ENCODE results near the gene PCDH8.
"Not testable (repeated sequence)": the region's sequence is repeated elsewhere in the genome, so short reads cannot be mapped to it uniquely, and the experiment has no call there.

PCDH8 gene

DNA sequence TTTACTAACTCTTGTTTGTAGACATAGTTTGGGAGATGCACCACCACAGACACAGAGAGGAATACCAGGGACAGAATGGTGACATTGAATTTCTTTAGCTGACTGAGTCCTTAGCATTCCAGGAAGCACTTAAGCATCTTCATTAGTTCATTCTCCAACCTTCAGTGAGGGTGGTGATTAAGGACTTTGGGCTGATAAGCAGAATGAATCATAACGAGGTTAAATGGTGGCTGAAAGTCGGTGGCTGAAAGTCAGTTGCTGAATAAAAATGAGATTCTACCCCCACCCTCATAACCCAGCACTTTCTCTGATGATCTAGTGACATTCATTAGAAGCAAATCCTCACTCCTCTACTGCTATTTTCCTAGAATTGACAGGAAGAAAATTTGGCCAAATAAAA, 10.6 kb downstream of the PCDH8 start:
- no peak for DNase-seq (ENCODE audit: low read depth)
- H3K4me3 ChIP-seq (ENCODE audit: low read depth, low read length), result no peak overlapping the region
- TF ChIP-seq, protein P1, sequence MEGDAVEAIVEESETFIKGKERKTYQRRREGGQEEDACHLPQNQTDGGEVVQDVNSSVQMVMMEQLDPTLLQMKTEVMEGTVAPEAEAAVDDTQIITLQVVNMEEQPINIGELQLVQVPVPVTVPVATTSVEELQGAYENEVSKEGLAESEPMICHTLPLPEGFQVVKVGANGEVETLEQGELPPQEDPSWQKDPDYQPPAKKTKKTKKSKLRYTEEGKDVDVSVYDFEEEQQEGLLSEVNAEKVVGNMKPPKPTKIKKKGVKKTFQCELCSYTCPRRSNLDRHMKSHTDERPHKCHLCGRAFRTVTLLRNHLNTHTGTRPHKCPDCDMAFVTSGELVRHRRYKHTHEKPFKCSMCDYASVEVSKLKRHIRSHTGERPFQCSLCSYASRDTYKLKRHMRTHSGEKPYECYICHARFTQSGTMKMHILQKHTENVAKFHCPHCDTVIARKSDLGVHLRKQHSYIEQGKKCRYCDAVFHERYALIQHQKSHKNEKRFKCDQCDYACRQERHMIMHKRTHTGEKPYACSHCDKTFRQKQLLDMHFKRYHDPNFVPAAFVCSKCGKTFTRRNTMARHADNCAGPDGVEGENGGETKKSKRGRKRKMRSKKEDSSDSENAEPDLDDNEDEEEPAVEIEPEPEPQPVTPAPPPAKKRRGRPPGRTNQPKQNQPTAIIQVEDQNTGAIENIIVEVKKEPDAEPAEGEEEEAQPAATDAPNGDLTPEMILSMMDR (IDR thresholded peaks at IDR 0.05; ENCODE audit: control insufficient read depth, extremely low read depth, insufficient read depth), result no peak

DNA sequence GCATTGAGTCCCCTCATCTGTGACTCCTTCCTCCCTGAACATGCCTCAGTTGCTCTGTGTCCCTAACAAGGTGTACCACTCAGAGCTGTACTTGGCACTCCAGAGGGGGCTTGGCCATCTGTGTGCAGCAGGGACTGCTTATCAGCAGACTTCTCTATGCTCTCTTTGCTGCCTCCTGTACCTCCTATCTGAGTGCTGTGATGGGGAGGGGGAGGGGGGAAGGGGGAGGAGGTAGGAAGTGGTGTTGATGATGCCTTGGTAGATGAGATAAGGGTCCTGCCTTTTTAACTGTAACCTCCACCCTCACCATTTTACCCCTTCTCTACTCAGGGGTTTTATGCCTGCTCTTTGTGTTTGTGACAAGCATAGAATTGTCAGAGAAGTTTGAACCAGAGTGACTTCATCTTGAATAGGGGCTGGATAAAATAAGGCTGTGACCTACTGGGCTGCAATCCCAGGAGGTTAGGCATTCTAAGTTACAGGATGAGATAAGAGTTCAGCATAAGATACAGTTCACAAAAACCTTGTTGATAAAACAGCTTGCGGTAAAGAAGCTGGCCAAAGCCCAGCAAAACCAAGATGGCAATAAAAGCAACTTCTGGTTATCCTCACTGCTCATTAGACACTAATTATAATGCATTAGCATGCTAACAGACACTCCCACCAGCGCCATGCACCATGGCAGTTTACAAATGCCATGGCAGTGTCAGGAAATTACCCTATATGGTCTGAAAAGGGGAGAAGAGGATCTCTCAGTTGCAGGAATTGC, 13.2 kb downstream of the PCDH8 start:
- DNase-seq (ENCODE audit: low read depth), result no peak
- H3K4me3 ChIP-seq (ENCODE audit: low read depth, low read length), result no peak overlapping the region
- TF ChIP-seq, protein P1 (IDR thresholded peaks at IDR 0.05; ENCODE audit: control insufficient read depth, extremely low read depth, insufficient read depth), result no peak

DNA sequence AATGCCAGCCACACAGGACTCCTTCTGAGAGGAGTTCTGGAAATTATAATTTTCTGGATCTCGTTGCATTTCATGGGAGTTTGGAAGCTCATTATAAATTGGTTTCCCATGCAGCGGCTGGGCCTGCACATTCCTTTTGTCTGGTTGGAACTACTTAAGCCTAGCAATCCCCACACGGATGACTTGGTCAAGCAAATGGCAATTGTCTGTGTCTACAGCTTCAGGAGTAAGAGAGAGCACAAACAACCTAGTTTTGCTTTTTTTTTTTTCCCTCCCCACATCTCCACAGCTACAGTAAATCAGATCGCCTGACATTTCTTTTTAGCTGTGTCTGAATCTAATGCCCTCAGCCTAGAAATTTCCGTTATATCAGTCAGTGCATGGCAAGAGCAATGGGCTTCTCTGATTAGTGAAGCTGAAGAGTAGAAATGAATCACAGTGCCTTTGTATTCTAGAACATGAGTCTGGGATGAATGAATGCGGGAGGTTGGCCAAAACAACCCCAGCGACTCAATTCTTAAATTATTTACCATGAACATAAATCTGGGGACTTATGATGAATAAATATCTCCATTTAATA, 15.1 kb downstream of the PCDH8 start:
- no peak for DNase-seq (ENCODE audit: low read depth)
- TF ChIP-seq, protein P1 (IDR thresholded peaks at IDR 0.05; ENCODE audit: control insufficient read depth, extremely low read depth, insufficient read depth), result no peak
- no peak overlapping the region for H3K4me3 ChIP-seq (ENCODE audit: low read depth, low read length)

DNA sequence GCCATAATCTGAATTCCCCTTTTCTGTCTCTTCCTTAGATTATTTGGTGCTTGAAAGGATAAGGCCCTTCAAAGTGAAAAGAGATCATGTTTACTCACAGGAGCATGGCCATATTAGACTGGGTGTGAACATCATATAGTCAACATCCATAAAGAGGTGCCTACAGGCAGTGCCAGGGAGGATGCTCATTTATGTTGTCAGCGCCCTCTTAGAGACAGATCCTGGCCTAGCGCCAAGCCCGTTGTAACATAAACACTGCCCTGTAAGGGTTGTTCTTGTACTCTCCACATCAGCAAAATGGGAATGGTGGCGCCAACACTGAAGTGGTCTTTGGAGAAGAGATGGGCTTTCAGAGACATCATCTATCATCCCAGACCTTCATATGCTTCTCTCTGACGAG, 16.1 kb downstream of the PCDH8 start:
- TF ChIP-seq, protein P1 (IDR thresholded peaks at IDR 0.05; ENCODE audit: control insufficient read depth, extremely low read depth, insufficient read depth), result no peak
- DNase-seq (ENCODE audit: low read depth), result no peak
- H3K4me3 ChIP-seq (ENCODE audit: low read depth, low read length), result no peak overlapping the region

DNA sequence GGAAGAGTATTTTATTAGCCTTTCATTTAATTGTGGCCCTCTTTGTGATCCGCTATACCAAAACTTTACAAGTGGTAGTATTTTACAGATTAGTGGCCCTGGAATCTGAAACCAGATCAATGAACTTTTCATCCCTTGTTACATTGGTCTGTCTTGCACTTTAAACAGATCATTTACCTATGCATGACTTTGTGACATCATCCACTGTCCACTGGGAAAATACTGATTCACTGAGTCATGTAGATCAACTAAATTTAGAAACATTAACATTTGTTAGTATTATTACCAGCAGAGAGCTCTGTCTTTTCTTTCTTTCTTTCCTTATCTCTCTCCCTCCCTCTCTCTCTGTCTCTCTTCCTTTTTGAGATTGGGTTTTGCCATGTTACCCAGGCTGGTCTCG, 17.5 kb downstream of the PCDH8 start:
- no peak overlapping the region for H3K4me3 ChIP-seq (ENCODE audit: low read depth, low read length)
- DNase-seq (ENCODE audit: low read depth), result no peak
- TF ChIP-seq, protein P1 (IDR thresholded peaks at IDR 0.05; ENCODE audit: control insufficient read depth, extremely low read depth, insufficient read depth), result no peak

DNA sequence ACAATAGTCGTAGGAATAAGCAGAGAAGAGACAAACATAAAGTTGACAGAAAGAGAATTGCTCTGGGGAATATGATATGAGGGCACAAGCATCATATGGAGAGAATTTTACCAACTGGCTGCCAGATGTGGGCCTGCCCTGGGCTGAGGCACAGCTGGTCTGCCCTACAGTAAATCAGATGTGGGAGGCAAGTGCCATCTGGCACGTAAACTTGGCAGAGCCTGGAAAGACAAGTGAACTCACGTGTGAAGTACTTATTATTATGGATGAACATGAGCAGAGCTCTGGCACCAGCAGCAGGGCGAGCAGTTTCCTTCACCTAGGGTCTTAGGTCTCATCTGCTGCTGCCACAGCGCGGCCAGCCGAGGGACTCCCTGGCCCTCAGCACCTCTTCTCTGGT, 20.6 kb downstream of the PCDH8 start:
- no peak for DNase-seq (ENCODE audit: low read depth)
- TF ChIP-seq, protein P1 (IDR thresholded peaks at IDR 0.05; ENCODE audit: control insufficient read depth, extremely low read depth, insufficient read depth), result no peak
- H3K4me3 ChIP-seq (ENCODE audit: low read depth, low read length), result no peak overlapping the region

DNA sequence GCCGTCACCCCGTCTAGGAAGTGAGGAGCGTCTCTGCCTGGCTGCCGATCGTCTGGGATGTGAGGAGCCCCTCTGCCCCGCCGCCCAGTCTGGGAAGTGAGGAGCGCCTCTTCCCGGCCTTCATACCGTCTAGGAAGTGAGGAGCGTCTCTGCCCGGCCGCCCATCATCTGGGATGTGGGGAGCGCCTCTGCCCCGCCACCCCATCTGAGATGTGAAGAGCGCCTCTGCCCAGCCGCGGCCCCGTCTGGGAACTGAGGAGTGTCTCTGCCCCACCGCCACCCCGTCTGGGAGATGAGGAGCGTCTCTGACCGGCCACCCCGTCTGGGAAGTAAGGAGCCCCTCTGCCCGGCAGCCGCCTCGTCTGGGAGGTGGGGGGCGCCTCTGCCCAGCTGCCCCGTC, 30.6 kb downstream of the PCDH8 start:
- H3K4me3 ChIP-seq (ENCODE audit: low read depth, low read length); DNase-seq (ENCODE audit: low read depth): not testable (repeated sequence)

All from LNCaP clone FGC (cell line).